ENCODE results near the gene UBAP1L. TPM values are rescaled to one million over a fixed set of nuclear protein-coding genes. Genes with fewer than 3 reads are reported as not detected.

UBAP1L gene
- total RNA-seq, 1 donor from 2014 or later, result 1.8 TPM

DNA sequence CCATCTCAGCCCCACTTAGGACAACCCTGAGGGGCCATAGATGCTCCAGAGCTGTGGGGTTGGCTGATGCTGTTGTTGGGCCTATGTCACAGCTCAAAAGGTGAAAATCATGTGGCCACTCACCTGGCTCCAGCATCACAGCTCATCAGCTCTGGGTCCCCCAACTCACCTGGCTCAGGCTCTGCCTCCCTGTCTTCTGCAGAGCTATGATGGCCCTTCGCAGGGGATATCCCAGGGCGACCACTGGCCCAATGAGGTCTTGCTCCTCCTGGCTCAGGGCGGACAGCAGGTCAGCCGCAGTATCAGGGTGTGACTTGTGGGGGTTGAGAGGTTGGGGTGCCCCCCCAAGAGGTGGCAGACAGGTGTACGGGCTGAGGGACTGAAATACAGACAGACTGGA, 15.7 kb downstream of the UBAP1L start:
- Histone ChIP-seq H3K36me3 (peaks cover 41% of the 10 kb centered on the region), H3K4me1 (peaks cover 14% of the 10 kb centered on the region), H3K9me3 (replicated peaks) (no peaks in the 10 kb centered on the region), H3K4me3 (no peak overlapping the region), H3K27me3 (ENCODE audit: low read depth) (no peaks in the 10 kb centered on the region), H3K27ac (replicated peaks) (no peak overlapping the region)
- intact Hi-C loops (cut with micrococcal nuclease), result no loop called here
- DNase-seq, result no peak
- TF ChIP-seq, protein P1, sequence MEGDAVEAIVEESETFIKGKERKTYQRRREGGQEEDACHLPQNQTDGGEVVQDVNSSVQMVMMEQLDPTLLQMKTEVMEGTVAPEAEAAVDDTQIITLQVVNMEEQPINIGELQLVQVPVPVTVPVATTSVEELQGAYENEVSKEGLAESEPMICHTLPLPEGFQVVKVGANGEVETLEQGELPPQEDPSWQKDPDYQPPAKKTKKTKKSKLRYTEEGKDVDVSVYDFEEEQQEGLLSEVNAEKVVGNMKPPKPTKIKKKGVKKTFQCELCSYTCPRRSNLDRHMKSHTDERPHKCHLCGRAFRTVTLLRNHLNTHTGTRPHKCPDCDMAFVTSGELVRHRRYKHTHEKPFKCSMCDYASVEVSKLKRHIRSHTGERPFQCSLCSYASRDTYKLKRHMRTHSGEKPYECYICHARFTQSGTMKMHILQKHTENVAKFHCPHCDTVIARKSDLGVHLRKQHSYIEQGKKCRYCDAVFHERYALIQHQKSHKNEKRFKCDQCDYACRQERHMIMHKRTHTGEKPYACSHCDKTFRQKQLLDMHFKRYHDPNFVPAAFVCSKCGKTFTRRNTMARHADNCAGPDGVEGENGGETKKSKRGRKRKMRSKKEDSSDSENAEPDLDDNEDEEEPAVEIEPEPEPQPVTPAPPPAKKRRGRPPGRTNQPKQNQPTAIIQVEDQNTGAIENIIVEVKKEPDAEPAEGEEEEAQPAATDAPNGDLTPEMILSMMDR (IDR thresholded peaks at IDR 0.05; ENCODE audit: borderline replicate concordance), result no peak

DNA sequence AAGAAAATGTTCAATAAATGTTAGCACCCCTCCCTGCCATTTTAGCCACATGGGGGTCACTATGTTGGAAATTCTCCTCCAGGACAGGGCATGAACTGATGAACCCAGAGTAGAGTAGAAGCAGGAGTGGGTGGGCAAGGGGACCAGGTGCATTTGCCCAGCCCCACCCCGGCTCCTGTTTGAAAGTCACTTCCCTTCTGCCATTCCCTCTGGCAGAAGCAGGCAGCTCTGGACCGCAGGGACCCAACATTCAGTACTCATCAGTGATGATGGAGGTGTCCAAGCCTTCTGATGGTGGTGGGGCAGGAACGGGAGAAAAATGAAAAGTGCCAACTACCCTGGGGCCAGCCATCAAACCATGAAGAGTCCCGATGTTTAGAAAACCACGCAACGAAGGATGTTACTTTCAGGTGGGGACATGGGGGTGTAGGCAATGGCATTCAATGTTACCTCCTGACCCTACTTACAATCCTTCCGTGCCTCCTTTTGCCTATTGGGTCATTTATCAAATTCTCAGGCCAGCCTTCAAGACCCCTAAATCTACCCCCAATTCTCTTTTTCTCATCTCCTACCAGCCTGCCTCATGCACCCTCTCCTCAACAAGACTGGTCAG, 17.2 kb downstream of the UBAP1L start:
- TF ChIP-seq, protein P1 (IDR thresholded peaks at IDR 0.05; ENCODE audit: borderline replicate concordance), result no peak
- no peaks in the 10 kb centered on the region for H3K9me3 ChIP-seq (replicated peaks)
- H3K36me3 ChIP-seq, result peaks cover 41% of the 10 kb centered on the region
- no peak overlapping the region for H3K27ac ChIP-seq (replicated peaks)
- peaks cover 21% of the 10 kb centered on the region for H3K4me1 ChIP-seq
- no peaks in the 10 kb centered on the region for H3K27me3 ChIP-seq (ENCODE audit: low read depth)
- DNase-seq, result no peak
- intact Hi-C loops (cut with micrococcal nuclease), result no loop called here
- no peak overlapping the region for H3K4me3 ChIP-seq

DNA sequence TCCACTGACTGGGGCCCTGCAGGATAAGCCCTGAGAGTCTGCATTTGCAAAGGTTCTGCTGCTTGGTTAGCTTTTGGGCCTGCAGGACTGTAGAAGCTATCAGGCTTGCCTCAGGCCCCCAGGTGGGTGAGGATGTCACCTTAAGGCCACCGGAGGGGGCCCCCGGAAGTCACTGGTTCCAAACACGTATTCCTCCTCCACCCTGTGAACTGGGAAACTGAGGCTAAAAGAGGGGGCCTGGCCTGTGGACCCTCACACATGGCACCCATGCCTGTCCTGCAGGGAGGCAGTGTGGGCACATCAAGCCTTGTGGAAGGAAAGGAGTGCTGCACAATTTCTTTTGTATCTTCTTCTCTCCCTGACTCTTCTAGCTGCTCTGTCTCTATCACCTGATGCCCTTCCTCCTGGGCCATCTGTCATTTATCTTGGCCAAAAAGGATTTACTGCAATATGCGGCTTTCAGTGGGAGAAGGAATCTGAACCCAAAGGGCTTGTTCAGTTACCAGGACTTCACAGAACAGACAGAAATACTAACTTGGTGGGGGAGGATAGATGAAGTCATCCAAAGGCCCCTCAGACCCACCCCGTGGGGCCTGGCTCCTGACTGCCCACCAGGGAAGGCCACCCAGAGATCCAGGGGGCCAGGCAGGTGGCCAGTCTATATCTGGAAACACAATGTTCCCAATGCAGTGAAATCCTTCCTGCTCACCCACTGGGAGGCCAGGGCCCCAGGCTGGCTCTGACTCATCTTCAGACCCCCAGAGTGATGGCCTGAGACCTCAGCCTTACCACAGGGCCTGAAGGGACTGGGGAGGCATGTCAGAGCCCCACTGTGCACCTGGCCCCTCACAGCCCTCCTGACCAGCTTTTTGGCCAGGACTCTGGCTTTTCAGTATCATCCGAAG, 18.3 kb downstream of the UBAP1L start:
- H3K36me3 ChIP-seq, result peaks cover 32% of the 10 kb centered on the region
- intact Hi-C loops (cut with micrococcal nuclease), result no loop called here
- peaks cover 30% of the 10 kb centered on the region for H3K4me1 ChIP-seq
- TF ChIP-seq, protein P1 (IDR thresholded peaks at IDR 0.05; ENCODE audit: borderline replicate concordance), result no peak
- no peak overlapping the region for H3K4me3 ChIP-seq
- DNase-seq, result no peak
- no peak overlapping the region for H3K27ac ChIP-seq (replicated peaks)
- no peaks in the 10 kb centered on the region for H3K27me3 ChIP-seq (ENCODE audit: low read depth)
- H3K9me3 ChIP-seq (replicated peaks), result no peaks in the 10 kb centered on the region

DNA sequence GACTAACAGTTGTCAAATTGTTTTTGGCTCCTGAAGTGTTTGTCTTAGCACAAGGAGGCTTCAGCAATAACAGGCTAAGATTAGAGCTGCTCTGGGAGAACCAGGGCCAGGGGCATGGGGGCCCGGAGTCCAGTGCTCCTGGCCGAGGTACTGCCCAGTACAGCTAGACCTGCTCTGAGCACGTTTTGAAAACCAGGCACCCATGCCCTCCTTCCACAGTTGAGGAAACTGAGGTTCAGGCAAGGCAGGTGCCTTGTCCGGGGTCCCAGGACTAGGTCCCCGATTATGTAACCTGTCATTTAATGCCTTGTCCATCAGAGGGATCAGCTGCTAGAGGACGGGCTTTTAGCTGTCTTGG, 19.3 kb downstream of the UBAP1L start:
- Histone ChIP-seq H3K4me1 (peaks cover 33% of the 10 kb centered on the region), H3K9me3 (replicated peaks) (no peaks in the 10 kb centered on the region), H3K27me3 (ENCODE audit: low read depth) (no peaks in the 10 kb centered on the region), H3K4me3 (no peak overlapping the region), H3K27ac (replicated peaks) (no peak overlapping the region), H3K36me3 (peaks cover 26% of the 10 kb centered on the region)
- TF ChIP-seq, protein P1 (IDR thresholded peaks at IDR 0.05; ENCODE audit: borderline replicate concordance), result no peak
- DNase-seq, result no peak
- intact Hi-C loops (cut with micrococcal nuclease), result no loop called here

DNA sequence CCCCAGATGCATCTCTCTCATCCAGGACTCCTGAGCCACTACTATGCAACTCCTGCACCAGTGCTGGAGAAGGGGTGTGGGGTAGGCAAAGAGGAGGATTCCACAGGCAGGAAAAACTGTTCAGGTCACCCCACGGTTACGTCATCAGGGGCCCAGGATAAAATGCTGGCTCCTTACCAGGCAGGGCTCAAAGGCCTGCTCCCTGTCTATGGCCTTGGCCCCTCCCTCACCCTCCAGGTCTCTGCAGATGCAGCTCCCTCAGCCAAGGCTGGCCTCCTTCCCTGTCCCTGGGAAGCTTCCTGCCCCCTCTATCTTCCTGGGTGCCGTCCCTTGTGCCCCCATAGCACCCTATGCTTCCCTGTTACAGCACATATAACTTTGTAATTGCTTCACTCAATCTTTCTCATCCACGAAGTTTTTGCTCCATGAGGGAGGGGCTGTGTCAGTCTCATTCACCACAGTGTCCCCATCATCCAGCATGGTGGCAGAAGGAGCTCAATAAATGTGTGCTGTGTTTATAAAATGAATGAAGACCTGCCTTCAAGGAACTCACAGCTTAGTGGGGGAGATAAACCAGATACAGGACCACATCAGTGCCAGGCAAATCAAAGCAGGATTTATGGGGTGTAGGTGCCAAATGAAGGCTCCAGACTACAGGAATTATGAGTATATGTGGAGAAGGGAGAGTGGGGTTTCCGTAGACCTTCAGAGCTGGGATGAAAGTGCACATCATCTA, 19.8 kb downstream of the UBAP1L start:
- TF ChIP-seq, protein P1 (IDR thresholded peaks at IDR 0.05; ENCODE audit: borderline replicate concordance), result no peak
- Histone ChIP-seq H3K27me3 (ENCODE audit: low read depth) (no peaks in the 10 kb centered on the region), H3K4me1 (peaks cover 38% of the 10 kb centered on the region), H3K9me3 (replicated peaks) (no peaks in the 10 kb centered on the region), H3K27ac (replicated peaks) (peak overlapping the region; percentile 44), H3K4me3 (no peak overlapping the region), H3K36me3 (peaks cover 22% of the 10 kb centered on the region)
- intact Hi-C loops (cut with micrococcal nuclease), result no loop called here
- no peak for DNase-seq

Measured in left ventricle myocardium inferior (tissue), 1 donor.